GM21381 (cell line): ENCODE data around the gene ZNF793.
A peak's percentile ranks its signal among the peaks of the same experiment; 100 is the strongest.

Experiments used
- ATAC-seq: cut with Tn5 transposase; IDR thresholded peaks from one replicate; pipeline ENCODE4 v1.9.1; 2021; ENCODE audit warnings: mild to moderate bottlenecking, moderate library complexity; ENCODE audit not compliant: unreplicated experiment

The ZNF793 gene

DNA sequence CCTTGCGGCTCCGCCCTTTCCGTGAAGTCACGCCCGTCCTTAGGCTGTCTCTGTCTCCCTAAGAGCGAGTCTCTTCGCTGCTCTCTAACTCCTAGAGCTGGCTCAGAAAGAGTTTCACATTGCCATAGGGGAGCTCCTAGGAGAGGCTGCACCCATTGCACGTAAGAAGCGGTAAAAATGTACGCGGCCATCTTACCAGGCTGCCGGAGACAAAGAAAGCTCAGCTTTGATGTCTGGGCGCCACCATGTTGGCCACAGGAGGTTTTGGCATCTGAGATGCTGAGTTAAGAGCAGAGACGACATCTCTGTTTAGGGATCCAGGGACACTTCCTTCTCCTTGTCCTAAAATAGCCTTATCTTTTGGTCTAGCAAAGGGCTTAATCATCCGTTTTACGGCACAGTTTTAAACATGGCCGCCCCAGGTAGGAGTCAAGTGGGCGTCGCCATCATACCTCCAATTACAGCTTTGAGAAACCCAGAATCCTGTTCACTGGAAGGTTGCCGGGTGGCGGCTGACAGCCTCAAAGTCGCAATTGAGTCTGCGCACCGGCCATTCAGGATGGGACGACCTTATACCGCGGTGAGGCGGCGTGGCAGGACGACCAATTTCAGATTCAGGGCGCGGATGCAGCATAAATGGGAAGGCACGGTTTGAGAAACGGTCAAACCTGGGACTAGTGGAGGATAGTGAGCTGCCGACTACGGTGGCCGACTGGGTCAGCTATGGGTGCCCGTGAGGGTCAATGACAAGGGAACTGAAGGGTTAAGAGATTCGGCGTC is at the start of gene ZNF793:
Gene ZNF793, plus strand, starts transcription at position 553 of the 780 bp plus-strand sequence. CDS start 16,501 bp downstream, outside the sequence.
- peak; percentile 51 for ATAC-seq

DNA sequence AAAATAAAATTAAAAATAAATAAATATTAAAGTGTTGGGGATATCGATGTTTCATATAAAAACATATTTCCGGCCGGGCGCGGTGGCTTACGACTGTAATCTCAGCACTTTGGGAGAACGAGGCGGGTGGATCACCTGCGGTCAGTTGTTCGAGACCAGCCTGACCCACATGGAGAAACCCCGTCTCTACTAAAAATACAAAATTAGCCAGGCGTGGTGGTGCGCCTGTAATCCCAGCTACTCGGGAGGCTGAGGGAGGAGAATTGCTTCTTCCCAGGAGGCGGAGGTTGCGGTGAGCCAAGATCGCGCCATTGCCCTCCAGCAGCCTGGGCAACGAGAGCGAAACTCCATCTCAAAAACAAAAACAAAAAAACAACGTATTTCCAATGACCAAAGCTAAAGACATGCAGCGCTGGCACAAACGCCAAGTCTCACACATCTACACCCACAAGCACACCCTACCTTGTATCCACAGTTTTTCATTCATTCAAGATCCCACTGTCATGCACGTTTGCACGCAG is 40.4 kb upstream of the ZNF793 start:
- ATAC-seq: no peak

DNA sequence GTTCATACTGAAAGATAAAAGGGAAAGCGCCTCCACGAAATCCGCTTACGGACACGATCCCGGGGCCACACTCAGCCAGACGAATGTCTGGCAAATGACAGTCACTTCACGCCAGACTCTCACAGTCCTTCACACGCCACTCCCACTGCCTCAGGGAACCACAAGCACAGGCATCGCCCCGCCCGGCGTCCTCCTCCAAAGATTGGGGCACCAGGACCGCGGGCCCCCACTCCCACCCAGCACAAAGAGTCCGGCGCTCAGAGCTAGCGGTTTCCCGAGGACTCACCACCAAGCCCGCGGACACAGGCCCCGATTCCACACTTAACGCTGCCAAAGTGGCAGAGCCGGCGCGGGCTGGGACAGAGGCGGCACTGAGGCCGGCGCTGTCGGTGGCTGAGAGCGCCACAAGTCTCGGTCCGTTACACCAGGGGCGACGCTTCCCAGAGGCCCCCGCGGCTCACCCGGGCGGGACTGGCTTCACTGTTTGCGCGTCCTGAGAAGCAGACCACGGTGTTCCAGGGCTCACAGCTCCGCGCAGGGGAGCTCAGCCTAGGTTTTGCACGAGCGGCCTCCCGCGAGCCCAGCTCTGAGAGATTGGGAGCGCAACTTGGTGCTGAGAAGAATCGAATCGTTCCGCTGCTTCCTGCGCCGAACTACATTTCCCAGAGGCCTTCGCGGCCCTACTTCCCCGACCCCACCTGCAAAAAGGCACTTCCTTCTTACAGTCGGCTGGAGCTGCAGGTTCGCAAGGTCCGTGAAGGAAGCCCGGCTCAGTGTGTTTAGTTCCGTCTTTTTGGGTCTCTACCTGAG is 39.7 kb upstream of the ZNF793 start, which contains the start of gene ZNF569:
Gene ZNF569, minus strand, starts transcription at position 647 of the 810 bp plus-strand sequence. CDS start 22,523 bp downstream, outside the sequence.
- ATAC-seq: peak; percentile 64

DNA sequence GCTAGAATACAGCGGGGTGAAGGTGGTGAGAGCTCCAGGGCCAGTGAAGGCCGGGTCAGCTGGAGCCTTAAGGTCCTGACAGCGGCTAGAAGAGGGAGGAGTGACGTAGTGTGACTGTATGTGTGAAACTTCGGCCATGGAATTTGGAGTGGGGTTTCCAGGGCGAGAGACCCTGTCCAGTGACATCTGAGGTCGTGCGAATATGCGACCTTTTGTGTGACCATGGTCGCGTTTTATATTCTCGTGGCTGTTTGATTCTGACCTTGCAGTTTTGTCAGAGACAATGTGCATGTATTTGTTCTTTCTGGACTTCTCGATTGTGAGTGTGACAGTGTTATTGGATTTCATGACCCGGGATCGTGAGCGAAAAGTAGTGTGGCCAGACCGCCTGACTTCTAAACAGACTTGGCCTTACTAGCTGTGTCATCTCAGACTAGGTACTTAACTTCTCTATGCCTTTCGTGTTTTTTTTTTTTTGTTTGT is 39.1 kb upstream of the ZNF793 start:
- no peak for ATAC-seq

DNA sequence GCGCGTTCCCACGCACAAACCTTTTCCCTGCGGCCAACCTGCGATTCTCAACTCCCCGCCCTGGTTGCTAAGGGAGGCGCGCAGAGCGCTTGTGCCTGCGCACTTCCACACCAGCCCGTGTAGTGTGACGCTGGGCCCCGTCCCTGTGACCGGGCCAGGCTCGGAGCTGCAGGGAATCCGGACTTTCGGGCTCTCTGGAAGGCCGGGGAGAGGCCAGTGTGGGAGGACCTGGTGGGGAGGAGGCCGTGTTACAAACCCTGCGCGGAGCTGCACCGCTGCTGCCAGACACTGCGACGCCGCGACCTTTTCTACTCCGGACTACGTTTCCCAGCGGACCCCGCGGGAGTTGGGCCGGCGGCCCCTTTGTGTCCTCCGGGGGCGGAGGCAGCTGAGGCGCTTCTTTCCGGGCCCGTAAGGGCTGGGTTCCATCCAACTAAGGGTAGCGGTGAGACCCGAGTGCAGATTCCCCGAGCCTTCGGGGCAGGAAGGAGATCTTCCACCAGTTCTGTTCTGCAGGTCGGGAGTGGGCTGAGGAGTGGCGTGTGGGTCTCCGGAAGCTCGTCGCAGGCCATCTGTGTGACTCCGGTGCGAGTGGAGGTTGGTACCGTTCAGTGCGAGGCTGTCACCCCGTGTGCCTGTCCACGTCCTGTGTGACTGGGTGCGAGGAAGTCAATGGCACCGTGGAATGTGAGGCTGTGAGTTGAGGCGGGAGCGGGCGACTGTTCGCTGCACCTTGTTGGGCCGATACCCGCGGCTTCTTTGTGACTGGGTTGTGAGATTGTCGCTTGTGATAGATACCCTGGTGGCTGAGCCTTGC is 37.6 kb upstream of the ZNF793 start, which contains the start of gene ZNF570:
Gene ZNF570, plus strand, starts transcription at position 396 of the 817 bp plus-strand sequence. CDS start 999 bp downstream, outside the sequence.
- ATAC-seq: peak; percentile 52

DNA sequence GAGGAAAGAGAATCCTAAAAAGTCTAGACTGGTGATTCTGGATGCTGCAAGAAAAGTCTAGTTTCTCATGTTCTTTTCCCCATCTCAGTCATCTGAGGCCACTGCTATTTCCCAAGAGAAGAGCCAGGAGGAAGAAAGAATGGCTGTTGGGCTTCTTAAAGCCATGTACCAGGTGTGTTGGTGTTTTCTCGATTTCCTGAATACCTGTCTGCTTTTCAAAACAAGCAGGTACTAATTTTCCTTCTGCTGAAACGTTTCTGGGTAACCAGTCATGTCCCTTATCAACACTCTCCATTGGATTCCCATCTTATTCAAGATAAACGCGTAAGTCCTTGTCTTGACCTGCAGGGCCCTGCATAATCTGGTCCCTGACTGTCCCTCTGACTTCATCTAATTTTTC is 36.5 kb upstream of the ZNF793 start:
- ATAC-seq: no peak

DNA sequence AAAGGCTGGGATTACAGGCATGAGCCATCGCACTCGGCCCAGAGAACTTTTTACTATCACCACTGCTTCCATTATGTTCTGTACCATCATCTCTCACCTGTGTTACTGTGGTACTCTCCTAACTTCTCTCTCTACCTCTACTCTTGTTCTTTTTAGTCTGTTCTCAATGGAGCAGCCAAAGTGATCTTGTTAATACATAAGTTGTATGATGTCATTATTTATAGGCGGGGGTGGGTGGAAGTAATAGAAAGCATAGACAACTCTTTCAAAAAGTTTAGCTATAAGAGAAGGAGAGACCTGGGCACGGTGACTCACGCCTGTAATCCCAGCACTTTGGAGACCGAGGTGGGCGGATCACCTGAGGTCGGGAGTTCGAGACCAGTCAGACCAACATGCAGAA is 34.6 kb upstream of the ZNF793 start:
- no peak for ATAC-seq

DNA sequence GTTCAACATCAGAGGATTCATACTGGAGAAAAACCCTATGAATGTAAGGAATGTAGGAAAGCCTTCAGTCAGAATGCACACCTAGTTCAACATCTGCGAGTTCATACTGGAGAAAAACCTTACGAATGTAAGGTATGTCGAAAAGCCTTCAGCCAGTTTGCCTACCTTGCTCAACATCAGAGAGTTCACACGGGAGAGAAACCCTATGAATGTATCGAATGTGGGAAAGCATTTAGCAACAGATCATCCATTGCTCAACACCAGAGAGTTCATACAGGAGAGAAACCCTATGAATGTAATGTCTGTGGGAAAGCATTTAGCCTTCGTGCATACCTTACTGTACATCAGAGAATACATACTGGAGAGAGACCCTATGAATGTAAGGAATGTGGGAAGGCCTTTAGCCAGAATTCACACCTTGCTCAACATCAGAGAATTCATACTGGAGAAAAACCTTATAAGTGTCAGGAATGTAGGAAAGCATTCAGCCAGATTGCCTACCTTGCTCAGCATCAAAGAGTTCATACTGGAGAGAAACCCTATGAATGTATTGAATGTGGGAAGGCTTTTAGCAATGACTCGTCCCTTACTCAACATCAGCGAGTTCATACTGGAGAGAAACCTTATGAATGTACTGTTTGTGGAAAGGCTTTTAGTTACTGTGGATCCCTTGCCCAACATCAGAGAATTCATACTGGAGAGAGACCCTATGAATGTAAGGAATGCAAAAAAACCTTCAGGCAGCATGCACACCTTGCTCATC is 22.2 kb upstream of the ZNF793 start:
- no peak for ATAC-seq

DNA sequence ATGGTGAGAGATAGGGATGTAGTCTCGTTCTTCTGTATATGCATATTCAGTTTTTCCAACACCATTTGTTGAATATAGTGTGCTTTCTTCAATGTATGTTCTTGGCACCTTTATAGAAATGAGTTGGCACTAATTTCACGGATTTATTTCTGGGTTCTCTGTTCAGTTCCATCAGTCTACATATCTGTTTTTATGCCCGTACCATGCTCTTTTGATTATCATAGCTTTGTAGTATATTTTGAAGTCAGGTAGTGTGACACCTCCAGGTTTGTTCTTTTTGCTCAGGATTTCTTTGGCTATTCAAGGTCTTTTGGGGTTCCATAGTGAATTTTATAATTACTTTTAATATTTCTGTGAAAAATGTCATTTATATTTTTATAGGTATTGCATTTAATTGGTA is 14.5 kb upstream of the ZNF793 start:
- ATAC-seq: no peak

DNA sequence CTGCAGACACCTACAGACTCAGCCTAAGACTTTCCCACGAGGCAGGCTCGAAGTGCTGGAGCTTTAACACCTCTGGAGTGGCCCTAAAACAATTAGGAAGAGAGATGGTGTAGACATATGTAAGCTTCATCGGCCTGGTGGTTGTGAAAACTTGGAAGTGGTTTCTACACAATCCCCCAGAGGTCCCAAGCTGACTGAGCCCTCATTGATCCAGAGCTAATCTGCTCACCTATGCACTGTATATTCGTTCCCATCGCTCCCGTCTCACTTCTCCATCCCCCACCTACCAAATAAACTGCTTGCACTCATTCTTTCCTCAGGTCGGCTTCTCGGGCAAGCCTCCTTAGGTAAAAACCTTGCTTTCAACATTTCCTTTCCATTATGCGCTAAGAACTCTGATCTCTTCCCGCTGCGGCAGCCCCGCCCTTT is 767 bp upstream of the ZNF793 start:
- no peak for ATAC-seq

DNA sequence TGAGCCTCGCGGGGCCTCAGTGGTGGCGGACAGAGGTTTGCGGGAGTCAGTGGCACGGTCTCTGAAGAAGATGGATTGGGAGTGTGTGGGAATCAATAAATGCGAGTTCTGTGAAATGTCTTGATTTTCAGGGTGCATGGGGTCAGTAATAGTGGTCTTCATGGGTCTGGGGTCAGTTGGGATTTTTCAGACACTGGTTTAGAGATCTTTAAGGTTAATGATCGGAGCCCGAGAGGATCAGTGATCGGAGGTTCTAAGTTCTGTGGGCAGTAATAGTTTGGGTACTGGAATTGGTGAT is 377 bp downstream of the ZNF793 start:
- ATAC-seq: no peak

DNA sequence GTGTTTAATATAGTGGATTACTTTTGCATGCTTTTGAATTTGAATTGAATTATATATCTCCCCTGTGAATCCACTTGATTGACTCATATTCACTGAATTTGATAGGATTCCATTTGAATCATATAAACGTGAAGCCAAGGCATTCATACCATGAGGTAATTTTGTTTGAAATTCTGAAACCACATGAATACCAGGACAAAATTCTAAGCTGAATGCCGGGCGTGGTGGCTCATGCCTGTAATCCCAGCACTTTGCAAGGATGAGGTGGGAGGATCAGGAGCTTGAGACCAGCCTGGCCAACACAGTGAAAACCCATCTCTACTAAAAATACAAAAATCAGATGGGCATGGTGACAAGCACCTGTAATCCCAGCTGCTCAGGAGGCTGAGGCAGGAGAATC is 4.4 kb downstream of the ZNF793 start:
- no peak for ATAC-seq

DNA sequence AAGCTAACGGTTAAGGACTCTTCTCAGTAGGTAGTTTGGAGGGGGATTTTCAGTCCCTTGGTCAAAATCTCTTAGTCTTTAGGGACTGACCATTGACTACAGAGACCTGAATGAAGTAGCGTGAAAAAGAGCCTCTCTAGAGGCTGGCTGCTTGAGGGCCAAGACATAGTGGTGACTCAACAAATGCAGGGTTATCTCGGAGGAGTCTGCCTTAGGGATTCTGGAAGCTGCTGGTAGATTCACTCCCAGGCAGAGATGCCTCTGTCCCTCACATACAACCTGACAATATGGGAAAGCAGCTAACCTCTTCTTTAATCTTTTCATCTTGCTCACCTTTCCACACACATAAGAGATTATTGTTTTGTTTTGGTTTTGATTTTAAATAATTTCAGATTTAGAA is 5.1 kb downstream of the ZNF793 start:
- no peak for ATAC-seq

DNA sequence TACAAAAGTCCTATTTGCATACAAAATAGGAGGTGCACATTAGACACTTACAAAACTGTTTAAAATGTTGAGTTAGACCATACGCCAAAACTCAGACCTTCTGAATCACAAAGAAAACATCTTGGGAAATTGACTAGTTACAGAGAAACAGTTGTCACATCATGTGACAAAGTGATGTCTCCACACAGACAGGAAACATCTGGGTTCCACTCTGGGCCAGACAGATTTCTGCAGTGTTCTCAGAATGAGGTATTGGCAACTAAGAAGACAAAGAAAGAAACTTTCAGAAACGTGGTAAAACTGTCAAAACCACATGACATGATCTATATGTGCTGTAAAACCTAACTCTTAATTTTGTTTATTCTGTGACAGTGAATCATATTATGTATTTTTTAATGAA is 6.7 kb downstream of the ZNF793 start:
- no peak for ATAC-seq

DNA sequence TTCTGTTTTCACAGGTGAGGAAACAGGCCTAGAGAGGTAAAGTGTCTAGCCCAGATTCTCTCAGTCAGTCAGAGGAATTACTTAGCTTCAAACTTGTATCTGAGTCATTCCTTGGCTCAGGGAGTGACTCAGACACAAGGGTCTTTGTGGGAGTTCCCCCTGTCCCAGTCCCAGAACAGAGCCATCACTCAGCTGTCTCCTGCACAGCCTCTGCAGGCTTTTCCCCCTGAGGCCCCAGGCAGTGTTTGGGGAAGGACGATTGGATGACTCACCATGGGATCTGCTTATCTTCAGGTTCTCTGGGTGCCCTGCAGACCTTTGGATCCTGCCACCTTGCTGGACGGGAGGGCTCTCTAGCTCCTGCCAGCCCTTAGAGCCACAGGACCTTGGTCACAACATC is 13.2 kb downstream of the ZNF793 start:
- no peak for ATAC-seq

DNA sequence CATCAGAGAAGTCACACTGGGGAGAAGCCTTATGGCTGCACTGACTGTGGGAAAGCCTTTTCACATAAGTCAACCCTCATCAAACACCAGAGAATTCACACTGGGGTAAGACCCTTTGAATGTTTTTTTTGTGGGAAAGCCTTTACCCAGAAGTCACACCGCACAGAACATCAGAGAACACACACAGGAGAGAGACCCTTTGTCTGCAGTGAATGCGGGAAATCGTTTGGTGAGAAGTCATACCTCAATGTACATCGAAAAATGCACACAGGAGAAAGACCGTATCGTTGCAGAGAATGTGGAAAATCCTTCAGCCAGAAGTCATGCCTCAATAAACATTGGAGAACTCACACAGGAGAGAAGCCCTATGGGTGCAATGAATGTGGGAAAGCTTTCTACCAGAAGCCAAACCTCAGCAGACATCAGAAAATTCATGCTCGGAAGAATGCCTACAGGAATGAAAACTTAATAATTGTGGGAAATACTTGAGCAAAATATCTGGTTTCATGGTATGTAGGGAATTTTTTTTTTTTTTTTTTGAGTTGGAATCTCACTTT is 30.7 kb downstream of the ZNF793 start:
- no peak for ATAC-seq

DNA sequence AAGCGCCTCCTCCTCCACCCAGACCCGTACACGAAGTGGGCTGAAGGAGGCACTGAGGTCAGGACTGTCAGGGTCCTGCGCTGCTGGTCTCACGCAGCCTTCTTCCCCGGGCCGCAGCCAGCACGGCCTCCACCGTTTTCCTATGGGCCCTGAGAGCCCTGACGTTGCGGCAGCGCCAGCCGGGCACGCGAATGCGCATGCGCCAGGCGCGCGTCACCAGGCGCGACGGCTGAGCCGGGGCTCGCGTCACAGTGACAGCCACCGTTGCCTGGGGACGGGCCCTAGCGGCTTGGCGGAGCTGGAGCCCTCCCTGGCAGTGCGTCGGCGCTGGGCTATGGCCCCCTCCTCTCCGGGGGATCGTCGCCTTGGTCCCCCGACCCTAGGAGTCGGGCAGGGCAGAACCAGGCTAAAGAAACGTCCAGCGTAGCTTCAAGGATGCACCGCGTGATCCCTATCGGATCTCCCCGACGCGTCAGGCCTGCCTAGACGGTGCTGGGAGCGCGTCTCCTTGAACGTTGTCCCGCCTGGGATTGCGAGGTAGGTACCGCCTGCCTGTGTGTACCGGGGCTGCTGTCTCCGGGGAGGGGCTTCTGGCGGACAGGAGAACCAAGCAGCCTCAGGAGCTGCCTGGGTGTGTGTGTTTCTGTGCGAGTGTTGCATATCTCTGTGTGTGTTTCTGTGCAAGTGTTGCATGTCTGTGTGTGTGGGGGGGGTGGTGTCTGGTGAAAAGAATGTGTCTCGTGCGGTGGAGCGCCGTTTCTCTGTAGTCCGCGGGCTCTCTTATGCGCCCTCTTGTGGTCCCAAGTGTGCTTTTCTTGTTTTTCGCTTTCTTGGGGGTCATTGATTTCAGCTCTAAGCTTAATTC is 44.6 kb downstream of the ZNF793 start:
- no peak for ATAC-seq

DNA sequence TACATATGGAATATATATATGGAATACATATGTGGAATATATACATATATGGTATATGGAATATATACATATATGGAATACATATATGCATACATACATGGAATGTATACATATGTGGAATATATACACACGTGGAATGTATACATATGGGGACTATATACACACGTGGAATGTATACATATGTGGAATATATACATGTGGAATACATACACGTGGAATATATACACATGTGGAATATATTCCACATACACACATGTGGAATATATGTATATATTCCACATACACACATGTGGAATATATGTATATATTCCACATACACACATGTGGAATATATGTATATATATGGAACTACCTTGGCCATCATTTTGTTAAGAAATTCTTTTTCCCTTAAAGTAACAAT is 56.8 kb downstream of the ZNF793 start:
- ATAC-seq: no peak
